HG02759 (cell line): ENCODE measurements around the gene CORO1C.

Experiments
- ATAC-seq: cut with Tn5 transposase; IDR thresholded peaks from one replicate; pipeline ENCODE4 v1.9.1; 2021; ENCODE audit warnings: mild to moderate bottlenecking, moderate library complexity; ENCODE audit not compliant: unreplicated experiment

CORO1C gene

GRCh38 chr12:108727868-108728735 lies 3.2 kb downstream of the CORO1C start:
- no peak for ATAC-seq

GRCh38 chr12:108727161-108727560 lies 4.2 kb downstream of the CORO1C start:
- no peak for ATAC-seq

GRCh38 chr12:108724890-108725151 lies 6.5 kb downstream of the CORO1C start:
- ATAC-seq, result no peak

- no peak for ATAC-seq
These were observed 7.0 kb downstream of the CORO1C start for GRCh38 chr12:108724054-108724889.

GRCh38 chr12:108722992-108723766 lies 8.1 kb downstream of the CORO1C start:
- ATAC-seq, result peak; percentile 44

GRCh38 chr12:108722463-108722862 lies 8.9 kb downstream of the CORO1C start:
- no peak for ATAC-seq

GRCh38 chr12:108721824-108722223 lies 9.5 kb downstream of the CORO1C start:
- ATAC-seq, result no peak

- no peak for ATAC-seq
These were observed 10.4 kb downstream of the CORO1C start for GRCh38 chr12:108720757-108721514.

- no peak for ATAC-seq
These were observed 14.1 kb downstream of the CORO1C start for GRCh38 chr12:108717243-108717642.

GRCh38 chr12:108714866-108715265 lies 16.5 kb downstream of the CORO1C start:
- ATAC-seq, result no peak

- ATAC-seq, result no peak
These were observed 17.8 kb downstream of the CORO1C start for GRCh38 chr12:108713471-108713870.

GRCh38 chr12:108712925-108713203 lies 18.5 kb downstream of the CORO1C start:
- no peak for ATAC-seq

GRCh38 chr12:108712165-108712924 lies 19.0 kb downstream of the CORO1C start:
- no peak for ATAC-seq

- ATAC-seq, result no peak
These were observed 19.7 kb downstream of the CORO1C start for GRCh38 chr12:108711489-108712164.

- ATAC-seq, result no peak
These were observed 21.6 kb downstream of the CORO1C start for GRCh38 chr12:108709697-108710096.

GRCh38 chr12:108704527-108704926 lies 26.8 kb downstream of the CORO1C start:
- ATAC-seq, result no peak

- ATAC-seq, result no peak
These were observed 28.6 kb downstream of the CORO1C start for GRCh38 chr12:108702595-108703320.

- no peak for ATAC-seq
These were observed 29.4 kb downstream of the CORO1C start for GRCh38 chr12:108701779-108702441.
